Spleen (tissue), 11 donors: ENCODE measurements around the gene TNNI3K. TPM values are rescaled to one million over a fixed set of nuclear protein-coding genes. Genes with fewer than 3 reads are reported as not detected.

Experiments
- DNase-seq: peaks from one replicate; pipeline ENCODE4 v3.0.0-alpha.2; 2020
- H3K27ac ChIP-seq, 8 donors: fragments of 200-600 bp; sonication (generic) in 7 of 8; 1 replicate in 4 of 8; 2 replicates in 4 of 8; pipeline versions ENCODE4 v1.5.0 to v1.8.0; 2016 to 2021; ENCODE audit warnings: inconsistent platforms in 4 of 8, mild to moderate bottlenecking in 4 of 8, moderate library complexity in 1 of 8
- H3K27me3 ChIP-seq, 7 donors: fragments of 200-600 bp; sonication (generic) in 6 of 7; replicated peaks in 1 of 7; 1 replicate in 4 of 7; 2 replicates in 3 of 7; pipeline versions ENCODE4 v1.5.0 to v1.8.0; 2016 to 2021; ENCODE audit warnings: inconsistent platforms in 3 of 7, mild to moderate bottlenecking in 1 of 7
- H3K36me3 ChIP-seq, 6 donors: fragments of 200-600 bp; sonication (generic) in 5 of 6; 1 replicate in 4 of 6; 2 replicates in 2 of 6; pipeline versions ENCODE4 v1.5.0 to v1.8.0; 2016 to 2021; ENCODE audit warnings: inconsistent platforms in 2 of 6
- H3K4me1 ChIP-seq, 6 donors: fragments of 200-600 bp; sonication (generic) in 5 of 6; 1 replicate in 3 of 6; 2 replicates in 3 of 6; pipeline versions ENCODE4 v1.5.0 to v1.8.0; 2016 to 2021; ENCODE audit warnings: inconsistent platforms in 3 of 6
- H3K4me3 ChIP-seq, 8 donors: fragments of 200-600 bp; sonication (generic) in 7 of 8; 1 replicate in 4 of 8; 2 replicates in 4 of 8; pipeline versions ENCODE4 v1.5.0 to v1.8.0; 2016 to 2021; ENCODE audit warnings: inconsistent platforms in 4 of 8, mild to moderate bottlenecking in 4 of 8, moderate library complexity in 2 of 8
- H3K9me3 ChIP-seq, 8 donors: fragments of 200-600 bp; sonication (generic) in 7 of 8; 1 replicate in 4 of 8; 2 replicates in 4 of 8; pipeline versions ENCODE4 v1.5.0 to v1.8.0; 2016 to 2021; ENCODE audit warnings: inconsistent platforms in 4 of 8
- CTCF ChIP-seq, 11 experiments: fragments of 200-600 bp in 7 of 11; fragments of 450-650 bp in 4 of 11; sonication (generic) in 4 of 11; IDR thresholded peaks in 8 of 11; conservative IDR thresholded peaks in 3 of 11; 1 replicate in 7 of 11; 2 replicates in 4 of 11; pipeline versions ENCODE4 v1.4.0 to v1.8.0; 2016 to 2021; ENCODE audit warnings: antibody characterized with exemption in 11 of 11, inconsistent platforms in 4 of 11, mild to moderate bottlenecking in 1 of 11
- POLR2A ChIP-seq, 3 donors: fragments of 450-650 bp; IDR thresholded peaks; one replicate each; pipeline ENCODE4 v1.5.1; 2017; ENCODE audit warnings: antibody characterized with exemption in 3 of 3, mild to moderate bottlenecking in 1 of 3
- POLR2AphosphoS5 ChIP-seq, 3 donors: sonication (generic); formaldehyde crosslinking; IDR thresholded peaks; one replicate each; pipeline ENCODE4 v1.5.1; 2017; ENCODE audit warnings: antibody characterized with exemption in 3 of 3
- WGBS, 5 donors: extraction: QIAGEN DNeasy Blood & Tissue Kit in 3 of 5; methylation state at CpG; one replicate each; pipeline versions ENCODE4 v1.1.5 to v1.1.7; 2013 to 2018; 5-methylcytosine and 5-hydroxymethylcytosine counted together
- intact Hi-C: fragments of 100-400 bp; cut with DNase I; formaldehyde crosslinking; loops from one replicate; pipeline ENCODE4 v1.15.0; 2023; ENCODE audit warnings: low total_unique reads
- polyA plus RNA-seq, 3 donors: library from polyadenylated mRNA; stranded (reverse); fragments of 200-250 nt; gene quantifications; one replicate each; pipeline ENCODE4 v1.2.1, GENCODE V29; 2013
- total RNA-seq, 7 donors: library from RNA; depleted of rRNA in 3 of 7; stranded (reverse); fragments of >200 nt in 3 of 7; fragmentation: NEBNext Ultra II Directional in 4 of 7; extraction: Animal tissue kit (Norgen Biotek cat#: 25700) in 4 of 7; gene quantifications; one replicate each; pipeline versions ENCODE4 v1.1.0 to v1.2.1, GENCODE V29; 2016 to 2021
- donor health status: healthy with polysubstance abuse.
- donor health status: DM: no; HTN: no; CAD: no; lungs with moderate emphysema.
- donor health status: DM: no; HTN: no; CAD: no.
- donor health status: Bipolar disorder and iron deficiency.
- donor health status: healthy.
- donor health status: DM: no; HTN: no; CAD: no.
- donor health status: DM: yes; HTN: yes; CAD: no.

TNNI3K gene
- total and polyA plus RNA-seq, 10 donors, result 0.41 to 6.2 (median 2.8) TPM; not detected in 1

DNA sequence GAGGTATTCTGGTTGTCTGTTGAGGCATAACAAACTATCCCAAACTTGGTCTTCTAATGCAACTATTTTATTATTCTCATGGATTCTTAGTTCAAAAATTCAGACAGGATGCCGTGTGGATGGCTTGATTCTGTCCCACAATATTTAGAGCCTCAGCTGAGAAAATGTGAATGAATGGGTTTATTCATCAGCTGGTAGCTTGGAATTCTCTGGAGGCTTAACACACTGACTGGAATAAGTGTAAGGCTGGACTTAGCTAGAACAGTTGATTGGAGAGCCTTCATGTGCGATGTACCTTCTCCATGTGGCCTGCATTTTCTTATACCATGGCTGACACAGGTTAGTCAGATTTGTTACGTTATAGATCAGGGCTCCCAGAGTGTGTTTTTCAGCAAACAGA lies 30.8 kb downstream of the TNNI3K start:
- Histone ChIP-seq H3K4me1 (no peaks in the 10 kb centered on the region), H3K27me3 (no peaks in the 10 kb centered on the region), H3K27ac (no peak overlapping the region), H3K4me3 (no peak overlapping the region), H3K36me3 (no peaks in the 10 kb centered on the region), H3K9me3 (no peaks in the 10 kb centered on the region)
- no peak for TF ChIP-seq POLR2AphosphoS5 (IDR thresholded peaks at IDR 0.05)
- TF ChIP-seq CTCF (IDR thresholded peaks at IDR 0.05 in 8 of 11, conservative IDR thresholded peaks at IDR 0.05 in 3 of 11), result no peak
- TF ChIP-seq POLR2A (IDR thresholded peaks at IDR 0.05), result no peak
- 90 to 98% (median 95%) methylated on average over 3 of the region's 3 CpGs for WGBS, 5 donors
- intact Hi-C loops, result no loop called here
- DNase-seq, result no peak

GRCh38 chr1:74271503-74271902 lies 36.3 kb downstream of the TNNI3K start:
- TF ChIP-seq POLR2AphosphoS5 (IDR thresholded peaks at IDR 0.05) (no peak), CTCF (IDR thresholded peaks at IDR 0.05 in 8 of 11, conservative IDR thresholded peaks at IDR 0.05 in 3 of 11) (no peak), POLR2A (IDR thresholded peaks at IDR 0.05) (no peak)
- WGBS, 5 donors, result 79 to 89% (median 82%) methylated on average over 2 of the region's 2 CpGs
- no peak for DNase-seq
- no peaks in the 10 kb centered on the region for H3K4me1 ChIP-seq
- no peak overlapping the region for H3K4me3 ChIP-seq
- H3K36me3 ChIP-seq, result no peaks in the 10 kb centered on the region
- no peaks in the 10 kb centered on the region for H3K9me3 ChIP-seq
- H3K27me3 ChIP-seq, result no peaks in the 10 kb centered on the region
- no peak overlapping the region for H3K27ac ChIP-seq
- intact Hi-C loops, result no loop called here

- H3K27ac ChIP-seq, result no peak overlapping the region
- intact Hi-C loops, result no loop called here
- no peak overlapping the region for H3K4me3 ChIP-seq
- peaks cover 0 to 1% (median 0%) of the 10 kb centered on the region in 8 donors for H3K9me3 ChIP-seq
- no peaks in the 10 kb centered on the region for H3K36me3 ChIP-seq
- H3K4me1 ChIP-seq, result no peaks in the 10 kb centered on the region
- no peak for DNase-seq
- TF ChIP-seq CTCF (IDR thresholded peaks at IDR 0.05 in 8 of 11, conservative IDR thresholded peaks at IDR 0.05 in 3 of 11) (no peak), POLR2AphosphoS5 (IDR thresholded peaks at IDR 0.05) (no peak), POLR2A (IDR thresholded peaks at IDR 0.05) (no peak)
- WGBS, 5 donors, result 87 to 95% (median 93%) methylated on average over 6 of the region's 6 CpGs
- no peaks in the 10 kb centered on the region for H3K27me3 ChIP-seq
These were observed 45.6 kb downstream of the TNNI3K start for GRCh38 chr1:74280642-74281396.

DNA sequence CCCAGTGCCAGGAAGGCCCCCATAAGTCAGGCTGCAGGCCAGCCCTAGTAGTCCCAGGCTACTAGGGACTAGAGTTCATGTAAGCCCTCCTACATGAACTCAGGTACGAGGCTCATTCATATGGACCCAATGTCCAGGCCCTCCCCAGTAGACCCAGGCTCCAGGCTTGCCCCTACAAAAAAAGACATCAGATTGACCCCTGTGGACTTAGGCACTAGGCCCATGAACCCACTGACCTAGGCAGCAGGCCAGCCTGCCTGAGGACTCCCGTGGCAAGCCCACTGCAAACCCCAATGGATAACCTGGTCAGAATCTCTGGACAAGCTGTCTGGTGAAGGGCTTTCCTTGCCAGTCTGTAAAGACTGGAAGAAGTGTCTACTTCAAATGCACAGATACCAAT lies 51.2 kb downstream of the TNNI3K start:
- intact Hi-C loops, result no loop called here
- no peaks in the 10 kb centered on the region for H3K4me1 ChIP-seq
- WGBS, 5 donors, result 69 to 91% (median 86%) methylated on average over 2 of the region's 2 CpGs
- H3K36me3 ChIP-seq, result no peaks in the 10 kb centered on the region
- H3K9me3 ChIP-seq, result peaks cover 0 to 22% (median 19%) of the 10 kb centered on the region in 8 donors
- DNase-seq, result no peak
- no peak overlapping the region for H3K4me3 ChIP-seq
- no peak overlapping the region for H3K27ac ChIP-seq
- no peaks in the 10 kb centered on the region for H3K27me3 ChIP-seq
- TF ChIP-seq POLR2A (IDR thresholded peaks at IDR 0.05) (no peak), CTCF (IDR thresholded peaks at IDR 0.05 in 8 of 11, conservative IDR thresholded peaks at IDR 0.05 in 3 of 11) (no peak), POLR2AphosphoS5 (IDR thresholded peaks at IDR 0.05) (no peak)
